LNCAP (cell line): ENCODE measurements around the gene GSTM1.

Experiments used
- TF ChIP-seq, protein P1 (sequence below): fragments of 450-650 bp; IDR thresholded peaks from 2 replicates; pipeline ENCODE4 v1.5.1; 2017; ENCODE audit warnings: mild to moderate bottlenecking

GSTM1 gene

GRCh38 chr1:109722908-109723691, 35.5 kb downstream of the GSTM1 start:
- TF ChIP-seq, protein P1, sequence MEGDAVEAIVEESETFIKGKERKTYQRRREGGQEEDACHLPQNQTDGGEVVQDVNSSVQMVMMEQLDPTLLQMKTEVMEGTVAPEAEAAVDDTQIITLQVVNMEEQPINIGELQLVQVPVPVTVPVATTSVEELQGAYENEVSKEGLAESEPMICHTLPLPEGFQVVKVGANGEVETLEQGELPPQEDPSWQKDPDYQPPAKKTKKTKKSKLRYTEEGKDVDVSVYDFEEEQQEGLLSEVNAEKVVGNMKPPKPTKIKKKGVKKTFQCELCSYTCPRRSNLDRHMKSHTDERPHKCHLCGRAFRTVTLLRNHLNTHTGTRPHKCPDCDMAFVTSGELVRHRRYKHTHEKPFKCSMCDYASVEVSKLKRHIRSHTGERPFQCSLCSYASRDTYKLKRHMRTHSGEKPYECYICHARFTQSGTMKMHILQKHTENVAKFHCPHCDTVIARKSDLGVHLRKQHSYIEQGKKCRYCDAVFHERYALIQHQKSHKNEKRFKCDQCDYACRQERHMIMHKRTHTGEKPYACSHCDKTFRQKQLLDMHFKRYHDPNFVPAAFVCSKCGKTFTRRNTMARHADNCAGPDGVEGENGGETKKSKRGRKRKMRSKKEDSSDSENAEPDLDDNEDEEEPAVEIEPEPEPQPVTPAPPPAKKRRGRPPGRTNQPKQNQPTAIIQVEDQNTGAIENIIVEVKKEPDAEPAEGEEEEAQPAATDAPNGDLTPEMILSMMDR, result no peak

DNA sequence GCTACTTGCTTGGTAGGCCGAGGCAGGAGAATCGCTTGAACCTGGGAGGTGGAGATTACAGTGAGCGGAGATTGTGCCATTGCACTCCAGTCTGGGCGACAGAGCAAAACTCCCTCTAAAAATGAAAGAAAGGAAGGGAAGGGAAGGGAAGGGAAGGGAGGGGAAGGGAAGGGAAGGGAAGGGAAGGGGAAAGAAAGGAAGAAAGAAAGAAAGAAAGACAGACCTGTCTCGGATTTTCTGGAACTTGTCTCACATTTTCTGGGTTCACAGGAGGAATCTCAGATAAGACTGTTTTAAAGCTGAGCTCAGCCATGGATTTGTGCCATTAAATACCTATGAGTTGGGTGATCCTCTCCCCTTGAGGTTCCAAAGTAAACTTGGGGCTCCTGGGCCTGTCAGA, 37.3 kb downstream of the GSTM1 start:
- TF ChIP-seq, protein P1, result no peak

DNA sequence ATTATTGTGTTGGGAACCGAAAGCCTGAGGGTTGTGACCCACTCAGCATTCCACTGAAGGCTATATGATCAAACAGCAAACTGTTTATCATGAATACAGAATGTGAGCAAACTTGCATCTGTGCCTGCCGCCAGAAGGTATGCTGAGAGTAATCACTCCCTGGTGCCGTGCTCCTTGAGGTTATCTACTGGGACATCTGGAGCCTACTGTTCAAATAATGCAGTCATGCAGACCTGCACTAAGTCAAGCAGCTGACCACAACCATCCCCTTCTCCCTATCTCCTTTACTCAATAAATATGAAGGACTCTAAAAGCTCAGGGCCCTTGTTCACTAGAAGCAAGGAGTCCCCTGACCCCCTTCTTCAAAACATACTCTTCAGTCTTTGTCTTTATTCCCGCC, 37.9 kb downstream of the GSTM1 start:
- TF ChIP-seq, protein P1, result no peak

DNA sequence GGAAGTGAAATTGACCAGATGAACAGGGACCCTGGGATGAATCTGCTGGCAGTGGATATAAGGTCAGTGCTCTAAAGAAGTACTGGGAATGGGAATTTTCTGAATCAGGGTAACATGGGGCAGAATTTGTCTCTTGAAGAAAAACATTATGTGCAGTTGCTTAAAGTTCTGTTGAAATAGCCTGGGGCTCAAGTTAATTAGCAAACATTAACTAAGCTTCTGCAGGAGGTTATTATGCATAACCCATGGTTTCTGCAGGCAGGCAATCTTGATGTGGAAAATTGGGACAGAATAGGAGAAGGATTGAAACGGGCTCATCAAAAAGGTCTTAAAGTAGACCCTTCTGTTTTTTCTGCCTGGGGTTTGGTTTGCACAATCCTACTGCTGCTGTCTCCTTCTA, 38.4 kb downstream of the GSTM1 start:
- TF ChIP-seq, protein P1, result no peak

- TF ChIP-seq, protein P1, result no peak
Observed at GRCh38 chr1:109726728-109727373, 39.2 kb downstream of the GSTM1 start.

GRCh38 chr1:109728870-109729269, 41.3 kb downstream of the GSTM1 start:
- TF ChIP-seq, protein P1, result no peak

DNA sequence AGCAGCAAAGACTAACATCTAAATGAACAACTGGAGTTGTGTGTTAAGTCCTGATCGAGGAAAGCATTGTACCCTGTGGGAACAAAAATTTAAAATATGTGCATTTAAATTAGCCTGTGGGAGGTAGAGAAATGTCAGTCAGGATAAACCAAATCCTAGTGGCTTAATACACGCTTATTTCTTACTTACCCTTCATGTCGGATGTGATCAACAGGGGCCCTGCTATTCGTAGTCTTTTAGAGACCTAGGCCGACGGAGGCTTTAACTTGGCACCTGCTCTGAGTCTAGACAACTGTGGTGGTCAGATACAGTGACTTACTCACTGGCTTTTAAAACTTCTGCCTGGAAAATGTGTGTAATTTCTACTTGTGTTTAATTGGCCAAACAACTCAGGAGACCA, 43.0 kb downstream of the GSTM1 start:
- TF ChIP-seq, protein P1, result no peak
